ENCODE results near the gene TRIOBP. TPM values are rescaled to one million over a fixed set of nuclear protein-coding genes. Genes with fewer than 3 reads are reported as not detected.

TRIOBP gene
- total RNA-seq, 4 donors from 2014 or later, result 45.3 to 86.4 (median 65.1) TPM

DNA sequence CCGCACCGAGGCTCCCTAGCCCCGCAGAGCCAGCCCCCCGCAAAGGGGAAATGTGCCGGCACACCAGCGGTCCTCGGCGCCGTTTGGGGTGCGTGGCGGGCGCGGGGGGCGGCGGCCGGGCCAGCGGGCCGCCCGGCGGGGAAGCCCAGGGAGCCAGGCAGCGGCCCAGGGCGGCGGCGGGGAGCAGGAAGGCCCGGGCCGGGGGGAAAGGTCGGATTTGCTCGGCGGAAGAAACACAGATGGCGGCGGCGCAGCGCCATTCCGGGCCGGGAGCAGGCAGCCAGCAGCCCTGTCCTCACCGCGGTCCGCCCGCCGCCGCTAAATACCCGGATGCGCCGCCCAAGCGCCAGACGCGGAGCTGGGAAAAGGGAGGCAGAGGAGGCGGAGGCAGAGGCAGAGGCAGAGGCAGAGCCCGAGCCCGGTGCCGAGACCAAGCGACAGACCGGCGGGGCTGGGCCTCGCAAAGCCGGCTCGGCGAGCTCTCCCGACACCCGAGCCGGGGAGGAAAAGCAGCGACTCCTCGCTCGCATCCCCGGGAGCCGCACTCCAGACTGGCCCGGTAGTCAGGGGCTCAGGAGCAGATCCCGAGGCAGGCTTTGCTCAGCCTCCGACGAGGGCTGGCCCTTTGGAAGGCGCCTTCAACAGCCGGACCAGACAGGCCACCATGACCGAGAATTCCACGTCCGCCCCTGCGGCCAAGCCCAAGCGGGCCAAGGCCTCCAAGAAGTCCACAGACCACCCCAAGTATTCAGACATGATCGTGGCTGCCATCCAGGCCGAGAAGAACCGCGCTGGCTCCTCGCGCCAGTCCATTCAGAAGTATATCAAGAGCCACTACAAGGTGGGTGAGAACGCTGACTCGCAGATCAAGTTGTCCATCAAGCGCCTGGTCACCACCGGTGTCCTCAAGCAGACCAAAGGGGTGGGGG is 108.3 kb downstream of the TRIOBP start:
- peak; percentile 87 to 98 for DNase-seq (ENCODE audit: low spot score in 2 of 2)

DNA sequence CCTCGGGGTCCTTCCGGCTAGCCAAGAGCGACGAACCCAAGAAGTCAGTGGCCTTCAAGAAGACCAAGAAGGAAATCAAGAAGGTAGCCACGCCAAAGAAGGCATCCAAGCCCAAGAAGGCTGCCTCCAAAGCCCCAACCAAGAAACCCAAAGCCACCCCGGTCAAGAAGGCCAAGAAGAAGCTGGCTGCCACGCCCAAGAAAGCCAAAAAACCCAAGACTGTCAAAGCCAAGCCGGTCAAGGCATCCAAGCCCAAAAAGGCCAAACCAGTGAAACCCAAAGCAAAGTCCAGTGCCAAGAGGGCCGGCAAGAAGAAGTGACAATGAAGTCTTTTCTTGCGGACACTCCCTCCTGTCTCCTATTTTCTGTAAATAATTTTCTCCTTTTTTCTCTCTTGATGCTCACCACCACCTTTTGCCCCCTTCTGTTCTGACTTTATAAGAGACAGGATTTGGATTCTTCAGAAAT is 109.0 kb downstream of the TRIOBP start:
- no peak for DNase-seq (ENCODE audit: low spot score in 2 of 2)
- 18 to 19% methylated on average over 10 of the region's 10 CpGs for WGBS, 2 donors

More for the DNA sequence above, 108.3 kb downstream of the TRIOBP start:
- TF ChIP-seq, protein P1, sequence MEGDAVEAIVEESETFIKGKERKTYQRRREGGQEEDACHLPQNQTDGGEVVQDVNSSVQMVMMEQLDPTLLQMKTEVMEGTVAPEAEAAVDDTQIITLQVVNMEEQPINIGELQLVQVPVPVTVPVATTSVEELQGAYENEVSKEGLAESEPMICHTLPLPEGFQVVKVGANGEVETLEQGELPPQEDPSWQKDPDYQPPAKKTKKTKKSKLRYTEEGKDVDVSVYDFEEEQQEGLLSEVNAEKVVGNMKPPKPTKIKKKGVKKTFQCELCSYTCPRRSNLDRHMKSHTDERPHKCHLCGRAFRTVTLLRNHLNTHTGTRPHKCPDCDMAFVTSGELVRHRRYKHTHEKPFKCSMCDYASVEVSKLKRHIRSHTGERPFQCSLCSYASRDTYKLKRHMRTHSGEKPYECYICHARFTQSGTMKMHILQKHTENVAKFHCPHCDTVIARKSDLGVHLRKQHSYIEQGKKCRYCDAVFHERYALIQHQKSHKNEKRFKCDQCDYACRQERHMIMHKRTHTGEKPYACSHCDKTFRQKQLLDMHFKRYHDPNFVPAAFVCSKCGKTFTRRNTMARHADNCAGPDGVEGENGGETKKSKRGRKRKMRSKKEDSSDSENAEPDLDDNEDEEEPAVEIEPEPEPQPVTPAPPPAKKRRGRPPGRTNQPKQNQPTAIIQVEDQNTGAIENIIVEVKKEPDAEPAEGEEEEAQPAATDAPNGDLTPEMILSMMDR (IDR thresholded peaks at IDR 0.05), result no peak
- TF ChIP-seq POLR2A (IDR thresholded peaks at IDR 0.05), result no peak
- peak overlapping the region; percentile 63 for H3K4me3 ChIP-seq (ENCODE audit: low read depth, poor library complexity, severe bottlenecking)
- 0 to 5% methylated on average over 4 to 27 of the region's 87 CpGs for WGBS, 2 donors
- intact Hi-C loops (cut with DNase I; ENCODE audit: low total_unique reads), result loop anchor here (5.0 kb wide), 1 partner anchor 332 kb away; no protein-coding TSS in a partner anchor

DNA sequence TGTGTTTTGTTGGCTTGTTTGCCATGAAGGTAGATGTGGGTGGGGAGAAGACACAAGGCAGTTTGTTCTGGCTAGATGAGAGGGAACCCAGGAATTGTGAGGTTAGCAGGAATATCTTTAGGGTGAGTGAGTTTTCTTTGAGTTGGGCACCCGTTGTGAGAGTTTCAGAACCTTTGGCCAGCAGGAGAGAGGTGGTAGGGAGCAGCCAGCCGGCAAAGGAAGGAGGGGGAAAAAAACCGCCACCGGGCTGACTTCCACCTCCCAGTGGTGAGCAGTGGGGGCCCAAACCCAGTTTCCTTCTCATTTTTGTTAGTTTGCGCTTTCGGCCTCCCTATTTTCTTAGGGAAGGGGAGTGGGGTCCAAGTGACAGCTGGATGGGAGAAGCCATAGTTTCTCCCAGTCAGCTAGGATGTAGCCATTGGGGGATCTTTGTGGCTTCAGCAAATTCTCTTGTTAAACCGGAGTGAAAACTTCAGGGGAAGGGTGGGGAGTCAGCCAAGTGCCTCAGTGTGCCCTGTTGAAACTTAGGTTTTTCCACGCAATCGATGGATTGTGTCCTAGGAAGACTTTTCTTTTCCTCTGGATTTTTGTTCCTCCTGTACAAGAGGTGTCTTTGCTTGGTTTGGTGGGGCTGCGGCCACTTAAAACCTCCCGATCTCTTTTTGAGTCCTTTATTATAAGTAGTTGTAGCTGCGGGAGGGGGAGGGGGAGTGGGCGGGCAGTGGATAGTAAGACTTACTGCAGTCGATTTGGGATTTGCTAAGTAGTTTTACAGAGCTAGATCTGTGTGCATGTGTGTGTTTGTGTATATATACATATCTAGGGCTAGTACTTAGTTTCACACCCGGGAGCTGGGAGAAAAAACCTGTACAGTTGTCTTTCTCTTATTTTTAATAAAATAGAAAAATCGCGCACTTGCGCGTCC is 109.8 kb downstream of the TRIOBP start:
- intact Hi-C loops (cut with DNase I; ENCODE audit: low total_unique reads), result loop anchor here (5.0 kb wide), 1 partner anchor 331 kb away; no protein-coding TSS in a partner anchor

More for the DNA sequence above, 109.0 kb downstream of the TRIOBP start:
- H3K4me3 ChIP-seq (ENCODE audit: low read depth, poor library complexity, severe bottlenecking), result peak overlapping the region; percentile 63
- no peak for TF ChIP-seq POLR2A (IDR thresholded peaks at IDR 0.05)
- TF ChIP-seq, protein P1 (IDR thresholded peaks at IDR 0.05), result no peak
- intact Hi-C loops (cut with DNase I; ENCODE audit: low total_unique reads), result loop anchor here (5.0 kb wide), 1 partner anchor 331 kb away; no protein-coding TSS in a partner anchor

DNA sequence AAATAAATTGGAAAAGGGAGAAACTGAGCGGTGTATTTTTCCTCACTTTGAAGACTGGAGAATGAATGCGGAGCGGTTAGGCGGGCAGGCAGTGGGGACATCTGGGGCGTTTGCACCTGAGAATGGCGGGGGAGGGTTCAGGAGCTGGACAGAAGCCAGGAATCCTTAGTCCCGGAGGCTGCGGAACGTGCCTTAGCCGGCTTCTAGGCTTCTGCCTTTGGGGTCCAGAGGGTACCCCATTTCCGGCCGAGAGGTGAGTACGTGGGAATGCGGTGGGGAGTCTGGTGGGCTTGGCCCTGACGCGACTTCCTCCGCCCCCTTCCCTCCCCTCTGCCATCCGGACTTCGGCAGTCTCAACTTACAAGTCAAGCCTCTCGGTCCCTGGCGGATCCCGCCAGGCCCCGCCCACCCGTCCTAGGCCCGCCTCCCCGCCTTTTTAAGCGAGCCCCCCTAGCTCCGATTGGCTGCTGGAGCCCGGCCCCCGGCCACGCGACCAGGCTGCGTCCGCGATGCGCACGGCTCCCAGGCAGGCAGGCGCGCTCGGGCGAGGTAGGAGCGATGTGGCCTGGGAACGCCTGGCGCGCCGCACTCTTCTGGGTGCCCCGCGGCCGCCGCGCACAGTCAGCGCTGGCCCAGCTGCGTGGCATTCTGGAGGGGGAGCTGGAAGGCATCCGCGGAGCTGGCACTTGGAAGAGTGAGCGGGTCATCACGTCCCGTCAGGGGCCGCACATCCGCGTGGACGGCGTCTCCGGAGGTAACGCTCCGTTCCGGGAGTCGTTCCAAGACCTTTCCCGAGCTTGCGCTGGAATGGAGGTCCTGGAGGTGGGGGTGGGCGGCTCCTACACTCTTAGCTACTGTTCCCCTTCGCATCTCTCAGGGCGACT is 110.8 kb downstream of the TRIOBP start, which contains the start of gene GCAT:
Gene GCAT (plus strand): TSS at position 525 of the 884 bp plus-strand sequence. CDS start 34 bp downstream, at position 559.
- TF ChIP-seq, protein P1 (IDR thresholded peaks at IDR 0.05), result no peak
- 0% methylated on average over 35 to 50 of the region's 73 CpGs for WGBS, 2 donors
- intact Hi-C loops (cut with DNase I; ENCODE audit: low total_unique reads), result loop anchor here (5.0 kb wide), 1 partner anchor 330 kb away; no protein-coding TSS in a partner anchor
- peak within 1 kb of the TSS; percentile 63 for H3K4me3 ChIP-seq (ENCODE audit: low read depth, poor library complexity, severe bottlenecking)
- DNase-seq (ENCODE audit: low spot score in 2 of 2), result peak; percentile 96 to 99

More for the DNA sequence above, 109.8 kb downstream of the TRIOBP start:
- 1 to 3% methylated on average over 19 of the region's 19 CpGs for WGBS, 2 donors
- no peak for DNase-seq (ENCODE audit: low spot score in 2 of 2)
- TF ChIP-seq POLR2A (IDR thresholded peaks at IDR 0.05), result no peak
- TF ChIP-seq, protein P1 (IDR thresholded peaks at IDR 0.05), result no peak
- peak overlapping the region; percentile 63 for H3K4me3 ChIP-seq (ENCODE audit: low read depth, poor library complexity, severe bottlenecking)
